22Rv1 (cell line): ENCODE results near the gene NLRP6.

Experiments used
- ZFX ChIP-seq: fragments of 450-650 bp; IDR thresholded peaks from 2 replicates; pipeline ENCODE4 v1.6.1; 2017; ENCODE audit warnings: antibody characterized with exemption, borderline replicate concordance
- TF ChIP-seq, protein P1 (sequence below): fragments of 450-650 bp; IDR thresholded peaks from 2 replicates; pipeline ENCODE4 v1.5.1; 2017; ENCODE audit warnings: mild to moderate bottlenecking

DNA sequence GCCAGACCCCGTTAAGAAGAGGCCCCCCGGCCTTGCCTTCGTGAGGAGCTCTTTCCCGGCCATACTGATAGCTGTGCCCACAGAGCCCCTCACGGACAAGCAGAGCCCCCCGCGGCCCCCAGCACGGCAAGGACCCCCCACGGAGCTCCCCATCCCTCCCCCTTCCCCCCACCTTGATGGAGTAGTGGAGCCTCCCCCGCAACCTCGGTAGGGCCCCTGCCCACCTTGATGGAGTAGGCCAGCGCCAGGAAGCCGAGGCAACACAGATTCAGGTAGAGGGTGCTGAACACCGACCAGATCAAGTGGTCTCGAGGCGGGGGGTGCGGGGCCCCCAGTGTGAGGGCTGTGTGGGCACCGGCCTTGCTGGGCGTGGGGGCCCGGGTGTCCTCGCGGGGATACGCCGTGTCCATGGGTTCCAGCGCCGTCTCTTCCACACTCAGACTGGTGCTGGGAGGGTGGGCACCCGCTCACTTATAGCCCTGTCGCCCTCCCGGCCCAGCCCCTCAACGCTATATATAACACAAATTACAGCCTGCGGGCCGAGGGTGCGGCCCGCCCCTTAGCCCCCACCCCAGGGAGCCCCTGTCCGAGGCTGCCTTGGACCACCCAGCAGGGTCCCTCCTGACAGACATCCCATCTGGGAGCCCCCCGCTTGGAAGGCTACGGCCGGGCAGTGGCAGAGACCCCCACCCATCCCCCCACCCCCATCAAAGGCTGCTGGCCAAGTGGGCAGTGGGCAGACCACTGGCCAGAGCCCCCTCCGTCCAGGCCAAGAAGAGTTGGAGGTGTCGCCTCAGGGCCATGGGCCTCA, 21.1 kb downstream of the NLRP6 start, which contains the start of gene IFITM5:
- TF ChIP-seq, protein P1, sequence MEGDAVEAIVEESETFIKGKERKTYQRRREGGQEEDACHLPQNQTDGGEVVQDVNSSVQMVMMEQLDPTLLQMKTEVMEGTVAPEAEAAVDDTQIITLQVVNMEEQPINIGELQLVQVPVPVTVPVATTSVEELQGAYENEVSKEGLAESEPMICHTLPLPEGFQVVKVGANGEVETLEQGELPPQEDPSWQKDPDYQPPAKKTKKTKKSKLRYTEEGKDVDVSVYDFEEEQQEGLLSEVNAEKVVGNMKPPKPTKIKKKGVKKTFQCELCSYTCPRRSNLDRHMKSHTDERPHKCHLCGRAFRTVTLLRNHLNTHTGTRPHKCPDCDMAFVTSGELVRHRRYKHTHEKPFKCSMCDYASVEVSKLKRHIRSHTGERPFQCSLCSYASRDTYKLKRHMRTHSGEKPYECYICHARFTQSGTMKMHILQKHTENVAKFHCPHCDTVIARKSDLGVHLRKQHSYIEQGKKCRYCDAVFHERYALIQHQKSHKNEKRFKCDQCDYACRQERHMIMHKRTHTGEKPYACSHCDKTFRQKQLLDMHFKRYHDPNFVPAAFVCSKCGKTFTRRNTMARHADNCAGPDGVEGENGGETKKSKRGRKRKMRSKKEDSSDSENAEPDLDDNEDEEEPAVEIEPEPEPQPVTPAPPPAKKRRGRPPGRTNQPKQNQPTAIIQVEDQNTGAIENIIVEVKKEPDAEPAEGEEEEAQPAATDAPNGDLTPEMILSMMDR, result no peak
- no peak for TF ChIP-seq ZFX
